Left renal cortex interstitium (tissue), 4 donors: ENCODE data around the gene CGB3. TPM values are rescaled to one million over a fixed set of nuclear protein-coding genes. Genes with fewer than 3 reads are reported as not detected.

Experiments used
- DNase-seq, 4 donors: peaks; one replicate each; pipeline ENCODE4 v3.0.0-alpha.2; 2013; ENCODE audit warnings: low read depth in 4 of 4, low spot score in 2 of 4, missing footprints in 1 of 4
- polyA plus RNA-seq, 4 donors: library from polyadenylated mRNA; unstranded; fragments of 120-200 nt; gene quantifications; one replicate each; pipeline ENCODE4 v1.2.1, GENCODE V29; 2013; ENCODE audit not compliant: insufficient read length in 4 of 4

Gene CGB3
- polyA plus RNA-seq, 4 donors, result 0.16 TPM; not detected in 3

DNA sequence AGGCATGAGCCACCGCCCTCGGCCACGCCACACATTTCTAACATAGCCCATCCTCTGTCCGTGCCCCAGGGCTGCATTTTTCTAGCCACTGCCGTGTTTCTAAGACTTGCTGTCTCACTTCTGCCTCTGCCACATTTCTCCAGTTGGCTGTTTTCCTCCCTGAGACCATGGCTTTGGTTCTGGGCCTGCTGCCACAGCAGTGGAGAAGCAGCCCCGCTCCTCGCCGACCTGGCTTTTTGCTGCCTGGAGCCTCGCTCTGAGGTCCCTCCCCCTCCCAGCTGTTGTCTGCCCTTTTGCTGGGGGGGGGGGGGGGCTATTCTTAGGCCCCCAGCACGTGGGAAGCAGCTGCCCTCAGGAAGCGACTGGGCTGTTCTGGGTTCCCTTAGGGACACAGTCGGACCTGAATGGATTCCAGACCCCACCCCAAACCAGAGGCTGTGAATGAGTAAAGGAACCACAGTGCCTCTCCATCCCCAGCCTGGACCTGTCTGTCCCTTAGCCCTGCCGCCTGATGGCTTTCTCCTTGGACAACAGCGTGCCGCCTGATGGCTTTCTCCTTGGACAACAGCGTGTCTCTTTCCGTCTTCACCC, 34.3 kb downstream of the CGB3 start:
- DNase-seq, result no peak

- no peak for DNase-seq
Observed at GRCh38 chr19:48988860-48989259, 35.3 kb downstream of the CGB3 start.

GRCh38 chr19:48988286-48988685, 35.8 kb downstream of the CGB3 start:
- no peak for DNase-seq

GRCh38 chr19:48987323-48987722, 36.8 kb downstream of the CGB3 start:
- no peak for DNase-seq

DNA sequence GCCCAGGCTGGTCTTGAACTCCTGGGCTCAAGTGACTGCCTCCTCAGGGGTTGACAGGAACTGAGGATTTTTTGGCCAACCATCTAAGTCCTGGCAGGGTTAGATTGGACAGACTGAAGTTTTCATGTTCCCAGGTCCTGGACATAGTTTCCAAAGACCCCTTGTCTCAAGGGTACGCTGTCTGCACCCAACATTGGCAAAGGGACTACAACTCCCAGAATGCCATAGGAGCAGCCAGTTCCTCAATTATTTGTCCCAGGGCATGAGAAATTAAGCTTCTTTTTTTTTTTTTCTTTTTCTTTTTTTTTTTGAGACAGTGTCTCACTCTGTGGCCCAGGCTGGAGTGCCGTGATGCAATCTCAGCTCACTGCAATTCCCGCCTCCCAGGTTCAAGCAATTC, 37.9 kb downstream of the CGB3 start:
- DNase-seq, result no peak

GRCh38 chr19:48985711-48986110, 38.4 kb downstream of the CGB3 start:
- no peak for DNase-seq

- DNase-seq, result no peak
Observed at GRCh38 chr19:48982280-48982679, 41.9 kb downstream of the CGB3 start.

DNA sequence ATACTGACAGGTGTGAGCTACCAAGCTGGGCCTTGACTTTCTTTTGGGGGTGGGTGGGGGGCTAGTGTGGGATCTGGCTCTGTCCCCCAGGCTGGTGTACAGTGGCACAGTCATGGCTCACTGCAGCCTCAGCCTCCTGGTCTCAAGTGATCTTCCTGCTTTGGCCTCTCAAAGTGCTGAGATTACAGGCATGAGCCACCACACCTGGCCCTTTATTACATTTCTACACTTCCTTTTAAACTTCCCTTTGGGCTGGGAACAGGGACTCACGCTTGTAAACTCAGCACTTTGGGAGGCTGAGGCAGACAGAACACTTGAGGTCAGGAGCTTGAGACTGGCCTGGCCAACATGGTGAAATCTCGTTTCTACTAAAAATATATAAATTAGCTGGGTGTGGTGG, 47.1 kb downstream of the CGB3 start:
- DNase-seq, result no peak

- no peak for DNase-seq
Observed at GRCh38 chr19:48975947-48976847, 47.9 kb downstream of the CGB3 start.

Other genes with a start within 250 kb of the CGB3 start
- 10 to 100 TPM; 30.4 to 64.2 (median 49.8) TPM for gene BCAT2, start 213.3 kb downstream of the CGB3 start, polyA plus RNA-seq
- gene HSD17B14, start 187.8 kb downstream of the CGB3 start, polyA plus RNA-seq, result 10 to 100 TPM; 30.0 to 40.4 (median 36.2) TPM
- 10 to 100 TPM; 17.9 to 33.8 (median 27.1) TPM for gene PLEKHA4, start 155.7 kb downstream of the CGB3 start, polyA plus RNA-seq
- 10 to 100 TPM; 29.7 to 52.6 (median 33.7) TPM for gene PPP1R15A, start 151.9 kb downstream of the CGB3 start, polyA plus RNA-seq
- 1 to 10 TPM in 1 of 4 donors, under 1 TPM in 3; 0.46 to 1.3 (median 0.64) TPM for gene TULP2, start 125.6 kb downstream of the CGB3 start, polyA plus RNA-seq
- 100 to 1,000 TPM; 249 to 328 (median 311) TPM for gene NUCB1, start 124.0 kb downstream of the CGB3 start, polyA plus RNA-seq
- 10 to 100 TPM in 1 of 4 donors, 1 to 10 TPM in 3; 6.0 to 10.3 (median 8.2) TPM for gene DHDH, start 90.6 kb downstream of the CGB3 start, polyA plus RNA-seq
- gene BAX, start 69.5 kb downstream of the CGB3 start, polyA plus RNA-seq, result 10 to 100 TPM; 58.1 to 90.7 (median 76.4) TPM
- gene FTL, start 59.0 kb downstream of the CGB3 start, polyA plus RNA-seq, result 1,000 to 10,000 TPM; 2,498 to 2,845 (median 2,570) TPM
- 10 to 100 TPM; 35.9 to 53.8 (median 48.2) TPM for gene GYS1, start 31.0 kb downstream of the CGB3 start, polyA plus RNA-seq
- gene RUVBL2, start 30.4 kb downstream of the CGB3 start, polyA plus RNA-seq, result 100 to 1,000 TPM in 2 of 4 donors, 10 to 100 TPM in 2; 86.0 to 106 (median 95.6) TPM
- under 1 TPM in 2 of 4 donors, not detected in 2; 0.31 to 0.35 TPM for gene LHB, start 7.2 kb downstream of the CGB3 start, polyA plus RNA-seq
- gene CGB2, start 7.6 kb upstream of the CGB3 start, polyA plus RNA-seq, result under 1 TPM in 1 of 4 donors, not detected in 3; 0.28 TPM
- not detected for gene CGB1, start 12.6 kb upstream of the CGB3 start, polyA plus RNA-seq
- not detected for gene CGB5, start 19.5 kb upstream of the CGB3 start, polyA plus RNA-seq
- gene CGB8, start 24.8 kb upstream of the CGB3 start, polyA plus RNA-seq, result under 1 TPM in 1 of 4 donors, not detected in 3; 0.32 TPM
- 1 to 10 TPM in 2 of 4 donors, under 1 TPM in 2; 0.59 to 2.8 (median 1.1) TPM for gene CGB7, start 33.4 kb upstream of the CGB3 start, polyA plus RNA-seq
- gene NTF4, start 40.5 kb upstream of the CGB3 start, polyA plus RNA-seq, result 1 to 10 TPM; 3.9 to 4.5 (median 4.5) TPM
- under 1 TPM; 0.03 to 0.17 (median 0.07) TPM for gene KCNA7, start 48.4 kb upstream of the CGB3 start, polyA plus RNA-seq
- 100 to 1,000 TPM; 260 to 418 (median 347) TPM for gene SNRNP70, start 61.1 kb upstream of the CGB3 start, polyA plus RNA-seq
- gene LIN7B, start 90.0 kb upstream of the CGB3 start, polyA plus RNA-seq, result 10 to 100 TPM in 1 of 4 donors, 1 to 10 TPM in 3; 5.4 to 13.2 (median 8.8) TPM
- 1 to 10 TPM in 1 of 4 donors, under 1 TPM in 3; 0.73 to 1.1 (median 0.80) TPM for gene C19orf73, start 94.8 kb upstream of the CGB3 start, polyA plus RNA-seq
- gene PPFIA3, start 95.2 kb upstream of the CGB3 start, polyA plus RNA-seq, result 10 to 100 TPM in 1 of 4 donors, 1 to 10 TPM in 3; 4.5 to 11.1 (median 8.7) TPM
- 10 to 100 TPM; 25.2 to 38.8 (median 33.8) TPM for gene HRC, start 131.1 kb upstream of the CGB3 start, polyA plus RNA-seq
- gene TRPM4, start 133.5 kb upstream of the CGB3 start, polyA plus RNA-seq, result 10 to 100 TPM; 22.1 to 48.0 (median 35.9) TPM